GM19099 (cell line): ENCODE data around the gene SCN4A.

Experiments used
- POLR2A ChIP-seq: IDR thresholded peaks from 3 replicates; pipeline ENCODE4 v1.6.1; 2011; ENCODE audit warnings: low read depth; ENCODE audit not compliant: insufficient read length; ENCODE audit errors: extremely low read depth

SCN4A gene

DNA sequence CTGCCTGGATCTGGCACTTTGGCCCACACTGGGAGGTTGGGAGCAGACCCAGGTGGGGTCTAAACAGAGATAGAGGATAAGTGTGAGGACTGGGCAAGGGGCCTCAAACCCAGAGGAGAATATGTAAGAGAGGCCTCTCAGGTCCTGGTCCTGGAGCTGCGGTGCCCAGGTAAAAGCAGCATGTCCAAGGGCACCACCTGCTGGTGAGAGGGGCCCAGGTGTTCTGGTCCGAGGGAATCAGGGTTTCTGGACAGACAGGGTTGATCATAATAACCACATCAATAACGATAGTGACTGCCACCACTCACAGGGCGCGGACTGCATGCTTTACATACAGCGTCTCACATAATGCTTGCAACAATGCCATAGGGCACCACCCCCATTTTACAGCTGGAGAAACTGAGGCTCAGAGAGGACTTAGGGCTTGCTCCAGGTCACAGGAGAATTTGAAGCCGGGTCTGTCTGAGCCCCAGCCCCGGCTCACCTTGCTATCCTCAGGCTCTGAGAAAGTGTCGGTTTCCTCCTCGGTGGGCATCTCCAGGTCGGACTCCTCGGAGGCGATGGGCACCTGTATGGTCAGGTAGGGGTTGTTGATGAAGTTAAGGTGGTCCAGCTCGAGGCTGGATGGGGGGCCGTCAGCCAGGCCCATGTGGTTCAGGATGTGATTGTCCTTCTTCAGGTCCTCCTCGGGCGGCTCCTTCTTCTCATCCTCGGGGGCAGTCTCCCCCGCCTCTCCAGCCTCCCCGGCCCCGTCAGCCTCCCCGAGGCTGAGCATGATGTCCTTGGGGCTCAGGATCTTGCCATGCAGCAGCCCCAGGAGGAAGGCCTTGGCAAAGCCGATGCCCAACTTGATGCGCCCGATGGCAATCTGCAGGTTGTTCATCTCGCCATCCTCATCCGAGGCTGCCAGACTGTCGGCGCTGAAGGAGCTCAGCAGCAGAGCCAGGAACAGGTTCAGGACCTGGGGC lies 21.5 kb downstream of the SCN4A start:
- no peak for TF ChIP-seq POLR2A

DNA sequence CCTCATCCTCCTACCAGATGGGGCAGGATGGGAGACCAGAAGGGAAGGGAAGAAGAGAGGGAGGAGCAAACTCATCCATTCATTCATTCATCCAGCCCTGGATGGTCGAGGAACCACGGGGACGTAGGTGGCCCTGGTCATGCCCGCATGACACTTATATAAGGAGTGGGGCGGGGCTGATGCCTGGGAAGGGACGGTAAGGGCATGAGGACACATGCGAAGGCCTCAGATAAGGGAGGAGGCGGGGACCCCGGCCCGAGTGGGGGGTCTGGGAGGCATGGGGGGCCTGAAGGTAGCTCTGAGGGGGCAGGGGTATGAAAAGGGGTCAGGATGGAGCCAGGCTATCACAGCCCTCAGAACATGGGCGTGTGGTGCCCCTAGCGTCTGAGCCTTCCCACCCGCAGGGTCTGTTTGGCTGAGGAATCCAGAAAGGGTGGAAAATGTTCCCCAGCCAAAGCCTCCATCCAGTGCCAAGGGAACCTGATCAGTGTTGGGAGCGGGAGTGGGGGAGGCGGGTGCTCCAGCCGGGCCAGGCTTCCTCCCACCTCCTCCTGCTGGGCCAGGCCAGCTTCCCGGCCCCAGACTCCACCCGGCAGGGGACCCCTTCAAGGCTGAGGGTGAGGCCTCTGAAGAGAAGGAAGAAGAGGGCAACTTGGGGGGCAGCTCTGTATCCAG lies 23.0 kb downstream of the SCN4A start:
- TF ChIP-seq POLR2A = no peak

DNA sequence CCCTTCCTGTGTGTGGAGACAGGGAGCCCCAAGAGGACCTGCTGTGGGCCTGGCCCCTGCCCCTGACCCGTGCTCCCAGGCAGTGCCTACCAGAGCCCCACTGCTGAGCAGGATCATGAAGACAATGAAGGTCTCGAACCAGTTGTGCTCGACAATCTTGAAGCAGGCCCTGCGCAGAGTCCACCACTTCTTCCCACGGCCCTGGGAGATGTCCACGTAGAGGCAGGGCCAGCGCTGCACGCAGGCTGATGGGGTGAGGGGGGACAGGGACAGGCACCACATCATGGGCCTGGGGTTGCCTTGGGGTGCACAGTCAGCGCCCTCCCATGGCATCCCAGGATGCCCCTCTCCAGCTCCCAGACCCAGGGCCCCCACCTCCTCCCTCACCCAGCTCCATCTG lies 24.2 kb downstream of the SCN4A start:
- TF ChIP-seq POLR2A = no peak

DNA sequence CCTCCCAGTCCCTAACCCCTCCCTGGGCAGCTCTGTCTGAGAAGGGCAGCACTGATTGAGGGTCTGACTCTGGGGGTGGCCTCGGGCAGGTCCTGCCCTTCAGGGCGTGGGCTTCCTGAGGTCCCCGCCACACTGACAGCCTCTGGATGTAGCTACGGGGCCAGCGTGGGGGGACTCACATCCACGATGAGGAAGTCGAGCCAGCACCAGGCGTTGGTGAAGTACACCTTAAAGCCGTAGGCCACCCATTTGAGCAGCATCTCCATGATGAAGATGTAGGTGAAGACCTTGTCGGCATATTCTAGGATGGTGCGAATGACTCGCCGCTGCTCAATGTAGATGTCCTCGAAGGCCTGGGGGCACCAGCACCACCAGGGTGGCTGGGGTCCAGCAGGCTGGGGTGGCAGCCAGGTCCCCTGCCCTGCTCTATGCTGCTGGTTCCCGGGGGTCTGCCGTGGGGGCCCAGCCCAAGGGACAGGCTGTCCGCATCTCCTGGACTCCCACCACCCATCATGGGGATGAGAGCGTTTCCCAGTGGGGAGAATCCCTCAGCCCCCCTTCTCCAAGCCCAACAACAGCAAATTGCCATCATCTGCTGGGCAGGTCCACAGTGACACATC lies 24.9 kb downstream of the SCN4A start:
- TF ChIP-seq POLR2A = no peak

DNA sequence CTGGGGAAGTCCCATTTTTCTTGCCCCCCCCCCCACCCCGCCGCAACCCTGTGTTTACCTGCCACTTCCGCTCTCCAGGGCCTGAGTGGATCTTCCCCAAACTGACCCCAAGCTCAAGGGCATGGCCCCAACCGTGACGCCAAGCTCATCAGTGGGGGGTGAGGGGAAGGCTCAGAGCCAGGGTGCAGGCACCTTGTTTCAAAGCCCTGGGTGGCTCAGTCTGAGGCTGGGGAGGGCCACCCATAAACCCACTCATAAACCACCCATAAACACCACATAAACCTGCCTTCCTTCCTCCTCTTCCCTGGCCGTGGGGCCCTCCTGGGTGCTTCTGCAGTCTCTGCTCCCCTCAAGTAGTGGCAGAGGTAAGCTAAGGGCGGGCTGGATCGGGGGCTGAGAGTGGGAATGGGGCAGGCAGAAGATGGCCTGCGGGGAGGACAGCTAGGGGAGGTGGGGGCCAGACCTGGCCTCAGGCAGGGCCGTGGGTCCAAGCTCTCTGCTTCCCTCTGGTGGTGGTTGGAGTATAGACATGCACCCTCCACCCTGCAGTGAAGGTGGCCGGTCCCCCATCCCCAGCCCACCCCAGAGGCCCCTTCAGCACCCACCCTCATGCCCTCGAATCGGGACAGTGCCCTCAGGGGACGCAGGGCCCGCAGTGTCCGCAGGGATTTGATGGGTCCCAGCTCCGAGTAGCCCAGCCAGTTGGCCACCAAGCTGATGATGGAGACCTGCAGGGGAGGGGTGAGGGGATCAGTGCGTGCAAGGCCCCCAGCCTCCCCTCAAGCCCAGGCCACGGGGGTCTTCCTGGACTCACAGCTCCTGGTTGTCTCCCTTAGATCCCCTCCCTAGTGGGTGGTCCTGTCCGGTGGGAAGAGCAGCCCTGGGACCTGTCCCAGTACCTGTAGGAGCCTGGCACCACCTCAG lies 26.0 kb downstream of the SCN4A start:
- TF ChIP-seq POLR2A = peak; percentile 15

DNA sequence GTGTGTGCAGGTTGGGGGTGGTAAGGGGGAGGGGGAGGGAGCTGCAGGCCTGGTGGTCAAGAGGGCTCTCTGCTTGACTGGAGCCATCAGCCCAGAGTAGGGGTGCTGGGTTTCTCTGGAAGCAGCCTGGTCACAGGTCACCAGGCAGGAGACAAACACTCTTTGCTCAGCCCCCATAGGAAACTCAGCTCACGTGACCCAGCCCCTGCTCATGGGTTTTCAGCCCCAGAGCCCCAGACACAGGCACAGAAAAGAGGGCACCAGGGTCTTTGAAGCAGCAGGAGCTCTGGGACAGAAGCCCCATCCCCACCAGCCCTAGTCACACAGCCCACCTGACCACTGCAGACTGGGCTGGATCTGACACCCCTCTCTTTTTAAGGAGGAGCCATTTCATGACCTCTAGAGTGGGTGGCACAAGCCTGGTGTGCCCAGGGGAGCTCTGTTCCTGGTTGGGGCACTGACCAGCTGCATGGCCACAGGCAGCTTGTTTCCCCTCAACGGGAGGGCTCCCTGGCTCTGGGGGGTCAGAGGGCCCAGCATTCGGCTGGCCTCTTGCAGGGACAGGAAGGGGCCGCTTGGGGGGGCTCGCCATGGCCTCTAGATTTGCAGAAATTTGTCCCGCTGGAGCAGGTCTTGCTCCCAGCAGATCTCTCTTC lies 26.8 kb downstream of the SCN4A start:
- peak; percentile 15 for TF ChIP-seq POLR2A

DNA sequence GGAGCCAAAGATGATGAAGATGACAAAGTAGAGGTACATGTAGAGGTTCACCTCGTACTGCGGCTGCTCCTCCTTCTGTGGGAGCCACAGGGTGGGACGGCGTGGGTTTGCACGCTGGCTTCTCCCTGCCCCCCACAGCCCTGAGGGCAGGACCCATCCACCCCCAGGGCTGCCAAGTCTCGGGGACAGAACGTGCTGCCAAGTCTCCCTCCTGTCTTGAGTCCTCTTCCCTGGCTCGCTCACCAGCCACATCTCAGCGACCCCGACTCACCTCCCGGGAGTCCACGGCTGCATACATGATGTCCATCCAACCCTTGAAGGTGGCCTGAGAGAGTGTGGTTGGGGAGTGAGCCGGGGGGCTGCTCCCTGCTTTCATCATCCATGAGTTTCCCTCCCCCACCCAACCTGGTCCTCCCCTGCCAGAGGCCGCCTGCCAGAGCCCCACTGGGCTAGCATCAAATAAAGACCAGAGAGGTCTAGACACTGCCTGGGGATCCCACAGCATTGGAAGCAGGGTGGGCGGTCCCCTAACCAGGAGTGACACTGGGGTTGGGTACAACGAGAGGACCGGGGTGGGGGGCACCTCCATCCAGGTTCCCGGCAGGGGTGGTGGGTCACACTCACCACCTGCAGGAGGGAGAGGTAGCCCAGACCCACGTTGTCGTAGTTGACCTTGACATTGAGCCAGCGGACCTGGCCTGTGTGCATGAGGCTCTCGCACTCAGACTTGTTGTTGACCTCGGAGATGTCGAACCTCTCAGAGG lies 27.8 kb downstream of the SCN4A start:
- TF ChIP-seq POLR2A = no peak

DNA sequence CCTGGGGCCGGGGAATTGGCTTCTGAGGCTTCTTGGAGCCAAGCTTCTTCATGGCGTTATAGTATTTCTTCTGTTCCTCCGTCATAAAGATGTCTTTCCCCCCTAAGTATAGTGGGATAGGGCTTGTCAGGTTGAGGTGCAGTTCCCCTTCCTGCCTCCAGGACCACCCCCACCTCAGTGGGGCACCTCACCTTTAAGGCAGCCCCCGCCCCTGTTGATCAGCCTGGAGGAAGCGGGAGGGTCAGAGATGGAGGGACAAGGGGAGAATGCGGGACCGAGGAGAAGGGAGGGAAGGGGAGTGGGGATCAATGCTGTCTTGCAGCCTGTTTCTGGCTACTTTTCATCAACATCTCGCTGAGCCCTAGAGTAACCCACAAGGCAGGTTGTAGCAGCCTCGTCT lies 29.0 kb downstream of the SCN4A start:
- no peak for TF ChIP-seq POLR2A

DNA sequence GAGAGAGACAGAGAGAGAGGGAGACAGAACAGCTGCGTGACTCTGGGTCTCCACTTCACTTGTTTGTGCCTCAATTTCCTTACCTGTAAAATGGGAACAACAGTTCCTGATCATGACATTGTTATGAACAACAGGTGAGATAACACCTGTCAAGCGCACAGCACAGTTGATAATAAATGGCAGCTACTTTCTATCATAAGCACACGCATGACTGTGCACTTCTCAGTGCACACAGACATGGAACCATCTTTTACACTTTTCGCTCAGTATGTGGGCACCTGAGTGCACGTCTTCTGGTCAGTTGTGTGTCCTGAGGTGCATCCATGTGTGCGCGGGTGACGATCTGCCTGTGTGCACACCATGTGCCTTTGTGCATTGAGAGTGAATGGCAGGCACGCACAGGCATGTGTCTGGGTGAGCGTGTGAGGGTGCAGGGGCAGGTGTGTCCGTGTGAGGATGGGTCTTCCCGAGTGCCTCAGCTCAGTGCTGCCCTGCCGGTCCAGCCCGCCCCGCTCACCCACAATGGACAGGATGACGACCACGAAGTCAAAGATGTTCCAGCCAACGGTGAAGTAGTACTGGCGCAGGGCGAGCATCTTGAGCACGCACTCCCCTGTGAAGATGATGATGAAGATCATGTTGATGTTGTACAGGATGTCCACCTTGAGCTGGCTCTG lies 30.3 kb downstream of the SCN4A start:
- no peak for TF ChIP-seq POLR2A

DNA sequence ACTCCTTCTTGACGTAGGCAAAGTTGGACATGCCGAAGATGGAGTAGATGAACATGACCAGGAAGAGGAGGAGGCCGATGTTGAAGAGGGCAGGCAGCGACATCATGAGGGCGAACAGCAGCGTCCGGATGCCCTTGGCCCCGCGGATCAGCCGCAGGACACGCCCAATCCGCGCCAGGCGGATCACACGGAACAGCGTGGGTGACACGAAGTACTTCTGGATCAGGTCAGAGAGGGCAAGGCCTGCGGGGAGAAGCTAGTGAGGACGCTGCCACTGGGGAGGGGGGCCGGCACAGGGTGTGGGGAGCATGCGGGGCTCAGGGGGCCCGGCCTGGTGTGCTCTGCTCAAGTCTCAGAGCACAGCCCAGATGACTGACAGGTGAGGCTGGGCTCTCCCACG lies 31.0 kb downstream of the SCN4A start:
- no peak for TF ChIP-seq POLR2A

DNA sequence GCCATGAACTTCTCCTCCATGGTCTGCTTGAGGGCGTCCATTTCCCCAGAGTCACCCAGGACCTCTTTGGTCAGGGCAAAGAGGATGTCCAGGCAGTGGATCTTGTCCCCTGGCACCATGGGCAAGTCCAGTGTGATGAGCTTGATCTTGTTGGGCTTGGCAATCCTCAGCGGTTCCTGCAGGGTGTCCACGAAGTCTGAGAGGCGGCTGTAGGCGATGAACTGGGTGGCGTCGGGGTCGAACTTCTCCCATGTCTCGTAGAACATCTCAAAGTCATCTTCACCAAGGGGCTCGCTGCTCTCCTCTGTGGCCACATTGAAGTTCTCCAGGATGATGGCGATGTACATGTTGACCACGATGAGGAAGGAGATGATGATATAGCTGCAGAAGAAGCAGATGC lies 31.6 kb downstream of the SCN4A start:
- TF ChIP-seq POLR2A = no peak

DNA sequence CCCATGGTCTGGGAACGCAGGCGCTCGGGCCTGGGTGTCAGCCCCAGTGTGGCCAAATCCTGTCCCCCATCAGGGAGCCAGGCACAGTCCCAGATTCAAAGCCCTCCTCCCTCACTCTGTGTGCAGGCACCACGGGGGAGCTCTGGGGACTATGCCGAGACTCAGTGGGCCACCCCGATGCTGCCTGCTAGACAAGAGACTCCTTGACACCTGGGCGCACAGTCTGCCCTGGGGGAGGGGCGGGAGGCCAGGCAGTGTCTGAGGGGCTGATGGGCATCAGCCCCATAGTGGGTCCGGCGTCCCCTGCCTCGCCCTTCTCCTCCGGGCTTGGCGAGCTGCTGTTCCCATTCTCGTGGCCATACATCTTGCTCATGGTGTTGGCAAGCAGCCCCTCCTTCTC lies 32.1 kb downstream of the SCN4A start:
- TF ChIP-seq POLR2A = no peak

DNA sequence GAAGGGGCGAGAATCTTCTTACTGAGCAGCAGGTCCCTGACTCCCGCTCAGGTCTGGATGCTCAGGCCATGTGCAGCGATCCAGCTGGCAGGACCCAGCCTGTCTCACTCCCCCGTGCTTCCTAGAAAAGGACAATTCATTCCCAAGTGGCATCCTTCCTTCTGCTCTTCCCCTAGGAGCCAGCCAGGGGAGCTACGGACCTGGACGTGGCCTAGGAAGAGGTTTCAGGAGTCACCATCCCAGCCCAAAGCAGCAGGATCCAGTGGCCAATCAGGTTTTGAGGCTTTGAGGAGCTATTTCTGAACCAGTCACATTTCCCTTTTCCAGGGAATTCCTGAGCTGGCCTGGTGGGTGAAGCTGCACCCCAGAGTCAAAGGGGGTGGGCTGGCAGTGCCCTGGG lies 32.8 kb downstream of the SCN4A start:
- TF ChIP-seq POLR2A = no peak
